Measurements from ENCODE around the gene SKIC8. TPM values are rescaled to one million over a fixed set of nuclear protein-coding genes. Genes with fewer than 3 reads are reported as not detected.

SKIC8 gene
- total RNA-seq, 1 experiment from 2014 or later, result 56.2 TPM

GRCh38 chr15:78304216-78305066 lies 5.0 kb upstream of the SKIC8 start:
- H3K4me3 Mint-ChIP-seq (ENCODE audit: unreplicated experiment), result no peak overlapping the region
- TF ChIP-seq CTCF (IDR thresholded peaks at IDR 0.05; ENCODE audit: unreplicated experiment), result no peak
- peaks cover 9% of the 10 kb centered on the region for H3K36me3 Mint-ChIP-seq (ENCODE audit: insufficient read depth, unreplicated experiment)
- intact Hi-C loops (cut with micrococcal nuclease), result loop anchor here (5.0 kb wide), 2 partner anchors 133 to 403 kb away; partner anchors contain the start of gene IREB2
- H3K27me3 Mint-ChIP-seq (ENCODE audit: insufficient read depth, unreplicated experiment), result no peaks in the 10 kb centered on the region
- H3K4me1 Mint-ChIP-seq (ENCODE audit: insufficient read depth, unreplicated experiment), result no peaks in the 10 kb centered on the region
- CTCF ChIA-PET, result interaction anchor here (0.6 to 13.1 kb wide), 3 partner anchors 10 to 122 kb away, joined by 3 to 222 read pairs (median 3); no protein-coding TSS in a partner anchor
- H3K9me3 Mint-ChIP-seq (ENCODE audit: unreplicated experiment), result no peaks in the 10 kb centered on the region
- POLR2A ChIA-PET, result no interaction called here
- BruUV-seq (replicated peaks), result no TSS peak
- DNase-seq (ENCODE audit: unreplicated experiment), result no peak
- H3K27ac Mint-ChIP-seq (ENCODE audit: low read depth, unreplicated experiment), result no peak overlapping the region

- Mint-ChIP-seq H3K27ac (ENCODE audit: low read depth, unreplicated experiment) (peak overlapping the region; percentile 19), H3K4me3 (ENCODE audit: unreplicated experiment) (no peak overlapping the region), H3K36me3 (ENCODE audit: insufficient read depth, unreplicated experiment) (peaks cover 13% of the 10 kb centered on the region), H3K9me3 (ENCODE audit: unreplicated experiment) (no peaks in the 10 kb centered on the region), H3K4me1 (ENCODE audit: insufficient read depth, unreplicated experiment) (peaks cover 6% of the 10 kb centered on the region), H3K27me3 (ENCODE audit: insufficient read depth, unreplicated experiment) (no peaks in the 10 kb centered on the region)
- BruUV-seq (replicated peaks), result no TSS peak
- ChIA-PET POLR2A (interaction anchor here (1.2 to 2.5 kb wide), 2 partner anchors 15 to 135 kb away, joined by 3 to 22 read pairs; partner anchors contain the start of gene IREB2), CTCF (interaction anchor here (0.7 to 13.1 kb wide), 3 partner anchors 14 to 436 kb away, joined by 3 to 222 read pairs (median 4); no protein-coding TSS in a partner anchor)
- TF ChIP-seq CTCF (IDR thresholded peaks at IDR 0.05; ENCODE audit: unreplicated experiment), result no peak
- DNase-seq (ENCODE audit: unreplicated experiment), result peak; percentile 48
- intact Hi-C loops (cut with micrococcal nuclease), result no loop called here
Observed at GRCh38 chr15:78302579-78303312, 3.3 kb upstream of the SKIC8 start.

GRCh38 chr15:78301828-78302227 lies 2.4 kb upstream of the SKIC8 start:
- peaks cover 14% of the 10 kb centered on the region for H3K36me3 Mint-ChIP-seq (ENCODE audit: insufficient read depth, unreplicated experiment)
- H3K4me1 Mint-ChIP-seq (ENCODE audit: insufficient read depth, unreplicated experiment), result peaks cover 6% of the 10 kb centered on the region
- H3K9me3 Mint-ChIP-seq (ENCODE audit: unreplicated experiment), result no peaks in the 10 kb centered on the region
- no TSS peak for BruUV-seq (replicated peaks)
- H3K4me3 Mint-ChIP-seq (ENCODE audit: unreplicated experiment), result peak overlapping the region; percentile 48
- H3K27ac Mint-ChIP-seq (ENCODE audit: low read depth, unreplicated experiment), result no peak overlapping the region
- TF ChIP-seq CTCF (IDR thresholded peaks at IDR 0.05; ENCODE audit: unreplicated experiment), result no peak
- ChIA-PET POLR2A (interaction anchor here (1.2 to 2.5 kb wide), 3 partner anchors 16 to 136 kb away, joined by 3 to 22 read pairs (median 3); partner anchors contain the start of gene IREB2), CTCF (interaction anchor here (0.6 to 13.1 kb wide), 2 partner anchors 118 to 180 kb away, joined by 4 to 222 read pairs; no protein-coding TSS in a partner anchor)
- no peaks in the 10 kb centered on the region for H3K27me3 Mint-ChIP-seq (ENCODE audit: insufficient read depth, unreplicated experiment)
- intact Hi-C loops (cut with micrococcal nuclease), result no loop called here
- no peak for DNase-seq (ENCODE audit: unreplicated experiment)

GRCh38 chr15:78301326-78301725 lies 1.9 kb upstream of the SKIC8 start:
- BruUV-seq (replicated peaks), result no TSS peak
- DNase-seq (ENCODE audit: unreplicated experiment), result no peak
- Mint-ChIP-seq H3K4me3 (ENCODE audit: unreplicated experiment) (peak overlapping the region; percentile 48), H3K27ac (ENCODE audit: low read depth, unreplicated experiment) (no peak overlapping the region), H3K27me3 (ENCODE audit: insufficient read depth, unreplicated experiment) (no peaks in the 10 kb centered on the region), H3K9me3 (ENCODE audit: unreplicated experiment) (no peaks in the 10 kb centered on the region), H3K4me1 (ENCODE audit: insufficient read depth, unreplicated experiment) (peaks cover 6% of the 10 kb centered on the region), H3K36me3 (ENCODE audit: insufficient read depth, unreplicated experiment) (peaks cover 19% of the 10 kb centered on the region)
- ChIA-PET POLR2A (interaction anchor here (1.2 to 2.5 kb wide), 3 partner anchors 16 to 137 kb away, joined by 3 to 22 read pairs (median 3); partner anchors contain the start of gene IREB2), CTCF (interaction anchor here (0.6 to 13.1 kb wide), 2 partner anchors 119 to 180 kb away, joined by 4 to 222 read pairs; no protein-coding TSS in a partner anchor)
- intact Hi-C loops (cut with micrococcal nuclease), result no loop called here
- TF ChIP-seq CTCF (IDR thresholded peaks at IDR 0.05; ENCODE audit: unreplicated experiment), result no peak

Data from MCF 10A (cell line).